GM12878 (cell line): ENCODE measurements around the gene STX8. TPM values are rescaled to one million over a fixed set of nuclear protein-coding genes. Genes with fewer than 3 reads are reported as not detected.

Experiments
- ATAC-seq: fragments of 200-7000 bp; cut with Tn5 transposase; 3 replicates; pipeline ENCODE4 v1.9.1; 2020; ENCODE audit warnings: mild to moderate bottlenecking, moderate library complexity
- BruUV-seq: library from RNA; stranded (reverse); fragments of 400-500 nt; replicated peaks from 2 replicates; lab custom pipeline; 2021; lab: Mats Ljungman, UMichigan
- CTCF ChIA-PET: fragments of 300-600 bp; sonication (Branson Sonifier 250); formaldehyde crosslinking; extraction: SDS; loops from one replicate; lab custom pipeline; 2021; ENCODE audit warnings: inconsistent platforms; lab: Yijun Ruan, JAX
- POLR2A ChIA-PET: fragments of 350-600 bp; formaldehyde crosslinking; extraction: SDS; loops from one replicate; lab custom pipeline; 2021; ENCODE audit warnings: inconsistent platforms; lab: Charles Lee
- RAD21 ChIA-PET: fragments of 300-600 bp; sonication (Branson Sonifier 250); formaldehyde crosslinking; loops from one replicate; lab custom pipeline; 2023; ENCODE audit warnings: antibody characterized with exemption; ENCODE audit not compliant: unreplicated experiment; lab: Charles Lee
- SMC1A ChIA-PET: fragments of 300-600 bp; sonication (Branson Sonifier 250); formaldehyde crosslinking; loops from one replicate; lab custom pipeline; 2023; ENCODE audit not compliant: unreplicated experiment, uncharacterized antibody; lab: Charles Lee
- DNase-seq: peaks from one replicate; pipeline ENCODE4 v3.0.0-alpha.2; 2011; ENCODE audit warnings: low read depth, low spot score
- FAIRE-seq: peaks from 3 replicates; lab custom pipeline; 2011; peaks lifted over from hg19 to GRCh38; lab: Jason Lieb, UNC
- H2AFZ ChIP-seq: 2 replicates; pipeline ENCODE4 v1.6.0; 2011; ENCODE audit warnings: low read depth, low read length, control low read depth; ENCODE audit not compliant: control insufficient read depth
- H3K27ac ChIP-seq: 2 replicates; pipeline ENCODE4 v1.5.1; 2011; ENCODE audit warnings: control low read depth; ENCODE audit not compliant: control insufficient read depth, insufficient read depth
- H3K27me3 ChIP-seq, 2 experiments: replicated peaks in 1 of 2; 2 replicates each; pipeline versions ENCODE4 v1.6.0 to v1.6.1; 2011; ENCODE audit warnings: low read length in 1 of 2; ENCODE audit not compliant: control insufficient read depth in 2 of 2, insufficient read depth in 2 of 2
- H3K36me3 ChIP-seq, 2 experiments: 2 replicates each; pipeline ENCODE4 v1.5.1; 2011; ENCODE audit warnings: low read length in 1 of 2; ENCODE audit not compliant: control insufficient read depth in 2 of 2, insufficient read depth in 2 of 2
- H3K4me1 ChIP-seq: 2 replicates; pipeline ENCODE4 v1.6.1; 2011; ENCODE audit warnings: mild to moderate bottlenecking, low read length, moderate library complexity, mixed read lengths; ENCODE audit not compliant: control insufficient read depth, insufficient read depth
- H3K4me2 ChIP-seq: 2 replicates; pipeline ENCODE4 v1.6.0; 2011; ENCODE audit warnings: control low read depth; ENCODE audit not compliant: control insufficient read depth, insufficient read depth
- H3K4me3 ChIP-seq: fragments of 200-600 bp; sonication (generic); 2 replicates; pipeline ENCODE4 v1.5.1; 2016
- H3K79me2 ChIP-seq: 2 replicates; pipeline ENCODE4 v1.6.0; 2011; ENCODE audit warnings: low read length; ENCODE audit not compliant: control insufficient read depth, insufficient read depth
- H3K9ac ChIP-seq: 2 replicates; pipeline ENCODE4 v1.8.0; 2011; ENCODE audit warnings: low read length, control low read depth, mixed read lengths; ENCODE audit not compliant: control insufficient read depth, insufficient read depth
- H3K9me3 ChIP-seq: replicated peaks from 3 replicates; pipeline ENCODE4 v1.5.1; 2011; ENCODE audit warnings: mild to moderate bottlenecking, low read length; ENCODE audit not compliant: control insufficient read depth, insufficient read depth
- H4K20me1 ChIP-seq: 2 replicates; pipeline ENCODE4 v1.6.0; 2011; ENCODE audit not compliant: control insufficient read depth, insufficient read depth
- BMI1 ChIP-seq: fragments of 450-650 bp; IDR thresholded peaks from 2 replicates; pipeline ENCODE4 v1.6.1; 2016; ENCODE audit warnings: mild to moderate bottlenecking, moderate library complexity, borderline replicate concordance
- BRCA1 ChIP-seq: IDR thresholded peaks from 2 replicates; pipeline ENCODE4 v1.6.1; 2011; ENCODE audit warnings: low read depth, low read length, improper control_type of control experiment
- CBFB ChIP-seq: IDR thresholded peaks from 2 replicates; pipeline ENCODE4 v1.6.1; 2016; ENCODE audit warnings: antibody characterized with exemption, low read depth
- CHD2 ChIP-seq: IDR thresholded peaks from 2 replicates; pipeline ENCODE4 v1.6.1; 2011; ENCODE audit warnings: low read depth, low read length, improper control_type of control experiment, borderline replicate concordance
- CTCF ChIP-seq, 3 experiments: IDR thresholded peaks in 2 of 3; conservative IDR thresholded peaks in 1 of 3; 2 replicates each; pipeline ENCODE4 v1.5.1; 2011; ENCODE audit warnings: low read depth in 3 of 3, low read length in 3 of 3, mild to moderate bottlenecking in 3 of 3, control low read depth in 2 of 3, moderate library complexity in 2 of 3, inconsistent platforms in 1 of 3, mixed read lengths in 1 of 3; ENCODE audit not compliant: control insufficient read depth in 2 of 3, insufficient read depth in 1 of 3; ENCODE audit errors: extremely low read depth in 1 of 3
- EP300 ChIP-seq, 2 experiments: fragments of 150-350 bp in 1 of 2; IDR thresholded peaks; 2 replicates each; pipeline ENCODE4 v1.6.1; 2011 to 2012; ENCODE audit warnings: low read depth in 2 of 2, low read length in 2 of 2, borderline replicate concordance in 1 of 2, improper control_type of control experiment in 1 of 2, inconsistent platforms in 1 of 2; ENCODE audit not compliant: control insufficient read depth in 1 of 2
- HDGF ChIP-seq: fragments of 450-650 bp; IDR thresholded peaks from 2 replicates; pipeline ENCODE4 v1.6.1; 2016; ENCODE audit warnings: antibody characterized with exemption
- MAX ChIP-seq: IDR thresholded peaks from 2 replicates; pipeline ENCODE4 v1.6.1; 2012; ENCODE audit warnings: low read depth, low read length, improper control_type of control experiment
- MEF2A ChIP-seq: IDR thresholded peaks from 2 replicates; pipeline ENCODE4 v1.6.1; 2011; ENCODE audit warnings: low read depth, mild to moderate bottlenecking, low read length, moderate library complexity; ENCODE audit not compliant: insufficient read depth
- MYC ChIP-seq: IDR thresholded peaks from 2 replicates; pipeline ENCODE4 v1.6.1; 2011; ENCODE audit warnings: mild to moderate bottlenecking, low read length, moderate library complexity, inconsistent platforms; ENCODE audit not compliant: insufficient read depth, insufficient replicate concordance, insufficient read length, severe bottlenecking
- SMAD1 ChIP-seq: fragments of 450-650 bp; IDR thresholded peaks from 2 replicates; pipeline ENCODE4 v1.6.1; 2018; ENCODE audit warnings: mild to moderate bottlenecking, low read depth; ENCODE audit not compliant: partially characterized antibody
- ZBED1 ChIP-seq: IDR thresholded peaks from 2 replicates; pipeline ENCODE4 v1.6.1; 2016; ENCODE audit warnings: borderline replicate concordance
- ZZZ3 ChIP-seq: IDR thresholded peaks from 2 replicates; pipeline ENCODE4 v1.6.1; 2011; ENCODE audit warnings: low read depth; ENCODE audit not compliant: control insufficient read depth, insufficient read length
- WGBS: methylation state at CpG from one replicate; pipeline ENCODE4 v1.1.6; 2016; ENCODE audit warnings: low lambda C conversion rate; ENCODE audit not compliant: insufficient replicate concordance, insufficient coverage; ENCODE audit errors: missing lambda C conversion rate; 5-methylcytosine and 5-hydroxymethylcytosine counted together
- in situ Hi-C: fragments of 300-500 bp; cut with MboI; formaldehyde crosslinking; loops from 9 replicates; pipeline ENCODE4 v1.14.3; 2018; ENCODE audit warnings: mixed read lengths
- intact Hi-C: fragments of 100-400 bp; cut with micrococcal nuclease; formaldehyde crosslinking; loops from one replicate; pipeline ENCODE4 v1.14.2; 2022; ENCODE audit not compliant: unreplicated experiment
- polyA plus RNA-seq, 11 experiments: library from polyadenylated mRNA; depleted of rRNA in 4 of 11; unstranded in 6 of 11; stranded (reverse) in 5 of 11; fragments of >200 nt; fragmentation: Nextera tagmentation in 4 of 11; fragmentation: Illumina TruSeq in 1 of 11; extraction: Ambion mirVana in 4 of 11; extraction: Trizol in 1 of 11; gene quantifications; 1 replicate in 1 of 11; 2 replicates in 10 of 11; pipeline versions ENCODE4 v1.2.1 to v1.2.3, GENCODE V29; 2011 to 2016; ENCODE audit warnings: inconsistent platforms in 2 of 11, missing spikeins in 2 of 11, low read depth in 1 of 11
- total RNA-seq, 4 experiments: library from RNA; depleted of rRNA in 3 of 4; stranded (reverse); fragments of >200 nt in 3 of 4; fragmentation: Illumina TruSeq in 1 of 4; extraction: Trizol in 1 of 4; gene quantifications; 2 replicates each; pipeline versions ENCODE4 v1.2.1 to v1.2.3, GENCODE V29; 2013 to 2021

The STX8 gene
- total and polyA plus RNA-seq, 10 of the 15 experiments (the other 5 are each of a cell fraction or from before 2014, with no cell fraction given) = 47.9 to 151 (median 72.9) TPM

GRCh38 chr17:9334536-9335446 lies 240.8 kb downstream of the STX8 start:
- Histone ChIP-seq H4K20me1 (no peaks in the 10 kb centered on the region), H3K4me2 (no peak overlapping the region), H3K27ac (no peak overlapping the region), H3K79me2 (no peaks in the 10 kb centered on the region), H3K36me3 (no peaks in the 10 kb centered on the region), H3K4me3 (no peak overlapping the region), H3K9me3 (peaks cover 6% of the 10 kb centered on the region), H2AFZ (no peak overlapping the region), H3K27me3 (no peaks in the 10 kb centered on the region), H3K4me1 (0 out of 2 replicates have a peak, but pooled peaks cover 3% of the 10 kb centered on the region), H3K9ac (no peak overlapping the region)
- no TSS peak for BruUV-seq
- FAIRE-seq = no peak
- RAD21 ChIA-PET = no interaction called here
- POLR2A ChIA-PET = no interaction called here
- CTCF ChIA-PET = no interaction called here
- in situ Hi-C loops = no loop called here
- ATAC-seq = no peak
- DNase-seq = no peak
- SMC1A ChIA-PET = interaction anchor here (0.6 to 0.9 kb wide), 2 partner anchors 197 to 269 kb away, joined by 3 to 4 read pairs; no protein-coding TSS in a partner anchor
- intact Hi-C loops = no loop called here
- TF ChIP-seq ZBED1 (no peak), SMAD1 (no peak), MEF2A (no peak), ZZZ3 (no peak), CHD2 (no peak)
- WGBS = 77% methylated on average over 10 of the region's 10 CpGs

- no TSS peak for BruUV-seq
- no peaks in the 10 kb centered on the region for H4K20me1 ChIP-seq
- intact Hi-C loops (no loop called here), in situ Hi-C loops (no loop called here)
- H3K27me3 ChIP-seq = no peaks in the 10 kb centered on the region
- no peaks in the 10 kb centered on the region for H3K79me2 ChIP-seq
- no peak overlapping the region for H3K27ac ChIP-seq
- ChIA-PET SMC1A (interaction anchor here (1.4 kb wide), 1 partner anchor 29 kb away, joined by 3 read pairs; no protein-coding TSS in a partner anchor), POLR2A (no interaction called here), RAD21 (no interaction called here), CTCF (no interaction called here)
- no peak for TF ChIP-seq MYC
- TF ChIP-seq MAX = no peak
- no peak for TF ChIP-seq BMI1
- no peak for TF ChIP-seq CBFB
- no peak for TF ChIP-seq BRCA1
- no peak for TF ChIP-seq HDGF
- TF ChIP-seq EP300 (IDR thresholded peaks at IDR 0.05; ENCODE audit: borderline replicate concordance in 1 of 2, control insufficient read depth in 1 of 2, low read depth in 2 of 2, low read length in 2 of 2) = no peak
- no peak for TF ChIP-seq CTCF (IDR thresholded peaks at IDR 0.05 in 2 of 3, conservative IDR thresholded peaks at IDR 0.05 in 1 of 3; ENCODE audit: control insufficient read depth in 2 of 3, extremely low read depth in 1 of 3, insufficient read depth in 1 of 3, low read depth in 3 of 3, low read length in 3 of 3)
- DNase-seq = no peak
- H3K9ac ChIP-seq = no peak overlapping the region
- WGBS = 77% methylated on average over 6 of the region's 6 CpGs
- no peak overlapping the region for H3K4me3 ChIP-seq
- H2AFZ ChIP-seq = no peak overlapping the region
- no peak overlapping the region for H3K4me2 ChIP-seq
- H3K4me1 ChIP-seq = 0 out of 2 replicates have a peak, but pooled peaks cover 3% of the 10 kb centered on the region
- no peaks in the 10 kb centered on the region for H3K36me3 ChIP-seq
- no peak for FAIRE-seq
- ATAC-seq = no peak
- peaks cover 6% of the 10 kb centered on the region for H3K9me3 ChIP-seq
Measured at GRCh38 chr17:9332132-9332494, 243.5 kb downstream of the STX8 start.
